OCI-LY7 (cell line): ENCODE results near the gene GCAT.

Source experiments
- EZH2phosphoT487 ChIP-seq: fragments of 200-600 bp; sonication (generic); IDR thresholded peaks from 2 replicates; pipeline ENCODE4 v1.6.1; 2018; ENCODE audit warnings: low read depth, borderline replicate concordance, mild to moderate bottlenecking, mixed run types, antibody characterized with exemption, low read length, moderate library complexity, mixed read lengths
- TF ChIP-seq, protein P1 (sequence below): fragments of 200-600 bp; sonication (generic); conservative IDR thresholded peaks from 2 replicates; pipeline ENCODE4 v1.5.1; 2014; ENCODE audit warnings: mild to moderate bottlenecking, antibody characterized with exemption, low read length, moderate library complexity, mixed read lengths

DNA sequence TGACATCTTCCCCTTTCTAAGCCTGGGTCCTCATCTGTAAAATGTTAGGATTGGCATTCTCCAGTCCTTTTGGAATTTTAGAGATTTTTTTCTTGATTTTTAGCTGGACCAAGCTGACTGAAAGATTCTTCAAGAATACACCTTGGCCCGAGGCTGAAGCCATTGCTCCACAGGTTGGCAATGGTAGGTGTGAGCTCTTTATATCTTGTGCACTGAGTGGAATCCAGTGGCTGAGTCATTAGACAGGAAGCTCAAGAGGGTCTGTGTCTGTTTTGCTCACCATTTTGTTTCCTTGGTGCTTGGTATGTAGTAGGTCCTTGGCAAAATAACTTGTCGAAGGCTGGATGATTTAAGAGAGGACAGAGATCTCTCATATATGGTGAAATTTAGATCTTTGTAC, 47.7 kb downstream of the GCAT start:
- TF ChIP-seq, protein P1, sequence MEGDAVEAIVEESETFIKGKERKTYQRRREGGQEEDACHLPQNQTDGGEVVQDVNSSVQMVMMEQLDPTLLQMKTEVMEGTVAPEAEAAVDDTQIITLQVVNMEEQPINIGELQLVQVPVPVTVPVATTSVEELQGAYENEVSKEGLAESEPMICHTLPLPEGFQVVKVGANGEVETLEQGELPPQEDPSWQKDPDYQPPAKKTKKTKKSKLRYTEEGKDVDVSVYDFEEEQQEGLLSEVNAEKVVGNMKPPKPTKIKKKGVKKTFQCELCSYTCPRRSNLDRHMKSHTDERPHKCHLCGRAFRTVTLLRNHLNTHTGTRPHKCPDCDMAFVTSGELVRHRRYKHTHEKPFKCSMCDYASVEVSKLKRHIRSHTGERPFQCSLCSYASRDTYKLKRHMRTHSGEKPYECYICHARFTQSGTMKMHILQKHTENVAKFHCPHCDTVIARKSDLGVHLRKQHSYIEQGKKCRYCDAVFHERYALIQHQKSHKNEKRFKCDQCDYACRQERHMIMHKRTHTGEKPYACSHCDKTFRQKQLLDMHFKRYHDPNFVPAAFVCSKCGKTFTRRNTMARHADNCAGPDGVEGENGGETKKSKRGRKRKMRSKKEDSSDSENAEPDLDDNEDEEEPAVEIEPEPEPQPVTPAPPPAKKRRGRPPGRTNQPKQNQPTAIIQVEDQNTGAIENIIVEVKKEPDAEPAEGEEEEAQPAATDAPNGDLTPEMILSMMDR = no peak
- TF ChIP-seq EZH2phosphoT487 = no peak
